ENCODE measurements around the gene COMMD1.
"Not testable (repeated sequence)": the region's sequence is repeated elsewhere in the genome, so short reads cannot be mapped to it uniquely, and the experiment has no call there.

Gene COMMD1

GRCh38 chr2:62143696-62144095 is 238.2 kb downstream of the COMMD1 start:
- DNase-seq, result no peak

GRCh38 chr2:62144689-62145477 is 239.4 kb downstream of the COMMD1 start:
- DNase-seq, result no peak

GRCh38 chr2:62145478-62146100 is 240.1 kb downstream of the COMMD1 start:
- no peak for DNase-seq

- DNase-seq, result not testable (repeated sequence)
Observed at GRCh38 chr2:62146790-62147189, 241.3 kb downstream of the COMMD1 start.

GRCh38 chr2:62147610-62148301 is 242.3 kb downstream of the COMMD1 start:
- no peak for DNase-seq

- DNase-seq, result no peak
Observed at GRCh38 chr2:62149708-62150107, 244.2 kb downstream of the COMMD1 start.

GRCh38 chr2:62150597-62151305 is 245.3 kb downstream of the COMMD1 start:
- DNase-seq, result no peak

GRCh38 chr2:62151306-62151638 is 245.8 kb downstream of the COMMD1 start:
- no peak for DNase-seq

GRCh38 chr2:62152000-62152399 is 246.5 kb downstream of the COMMD1 start:
- no peak for DNase-seq

GRCh38 chr2:62156861-62157496 is 251.5 kb downstream of the COMMD1 start:
- no peak for DNase-seq

- DNase-seq, result no peak
Observed at GRCh38 chr2:62158444-62159121, 253.1 kb downstream of the COMMD1 start.

GRCh38 chr2:62160691-62161090 is 255.2 kb downstream of the COMMD1 start:
- not testable (repeated sequence) for DNase-seq

- no peak for DNase-seq
Observed at GRCh38 chr2:62163106-62163831, 257.8 kb downstream of the COMMD1 start.

- DNase-seq, result no peak
Observed at GRCh38 chr2:62163834-62164233, 258.4 kb downstream of the COMMD1 start.

- DNase-seq, result no peak
Observed at GRCh38 chr2:62175728-62176127, 270.3 kb downstream of the COMMD1 start.

GRCh38 chr2:62176801-62177200 is 271.3 kb downstream of the COMMD1 start:
- no peak for DNase-seq

GRCh38 chr2:62177392-62178049 is 272.0 kb downstream of the COMMD1 start:
- DNase-seq, result no peak

- DNase-seq, result no peak
Observed at GRCh38 chr2:62178741-62179271, 273.3 kb downstream of the COMMD1 start.

GRCh38 chr2:62180975-62181374 is 275.5 kb downstream of the COMMD1 start:
- DNase-seq, result no peak

- DNase-seq, result no peak
Observed at GRCh38 chr2:62181843-62182242, 276.4 kb downstream of the COMMD1 start.

All from SHP77 (cell line).